Astrocyte of the cerebellum (primary cell): Measurements from ENCODE around the gene CETP.
A peak's percentile ranks its signal among the peaks of the same experiment; 100 is the strongest.

Source experiments
- DNase-seq: peaks from one replicate; pipeline ENCODE4 v3.0.0-alpha.2; 2011; ENCODE audit warnings: low read depth
- H3K4me3 ChIP-seq: 2 replicates; pipeline ENCODE4 v1.5.1; 2011; ENCODE audit warnings: mild to moderate bottlenecking, low read depth, low read length, moderate library complexity
- in situ Hi-C: cut with HindIII; loops from 2 replicates; pipeline ENCODE4 v1.10.0; 2017; ENCODE audit warnings: low sequenced_read_pairs
- TF ChIP-seq, protein P1 (sequence below): IDR thresholded peaks from 2 replicates; pipeline ENCODE4 v1.5.1; 2012; ENCODE audit warnings: low read length, low read depth, moderate library complexity, mild to moderate bottlenecking; ENCODE audit errors: missing control alignments

CETP gene

DNA sequence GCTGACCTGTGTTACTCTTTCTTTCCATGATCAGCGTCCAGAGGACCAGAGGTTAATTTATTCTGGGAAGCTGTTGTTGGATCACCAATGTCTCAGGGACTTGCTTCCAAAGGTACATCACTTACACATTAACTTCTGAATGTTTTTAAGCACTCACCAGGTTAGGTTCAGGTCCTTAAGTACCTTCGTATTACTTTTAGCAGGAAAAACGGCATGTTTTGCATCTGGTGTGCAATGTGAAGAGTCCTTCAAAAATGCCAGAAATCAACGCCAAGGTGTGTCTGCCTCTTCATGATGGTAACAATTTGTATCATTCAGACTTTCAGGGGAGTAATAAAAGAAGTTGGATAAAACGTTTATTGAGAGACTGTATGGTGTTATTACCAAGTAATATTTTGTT, 26.5 kb upstream of the CETP start:
- DNase-seq = no peak
- TF ChIP-seq, protein P1, sequence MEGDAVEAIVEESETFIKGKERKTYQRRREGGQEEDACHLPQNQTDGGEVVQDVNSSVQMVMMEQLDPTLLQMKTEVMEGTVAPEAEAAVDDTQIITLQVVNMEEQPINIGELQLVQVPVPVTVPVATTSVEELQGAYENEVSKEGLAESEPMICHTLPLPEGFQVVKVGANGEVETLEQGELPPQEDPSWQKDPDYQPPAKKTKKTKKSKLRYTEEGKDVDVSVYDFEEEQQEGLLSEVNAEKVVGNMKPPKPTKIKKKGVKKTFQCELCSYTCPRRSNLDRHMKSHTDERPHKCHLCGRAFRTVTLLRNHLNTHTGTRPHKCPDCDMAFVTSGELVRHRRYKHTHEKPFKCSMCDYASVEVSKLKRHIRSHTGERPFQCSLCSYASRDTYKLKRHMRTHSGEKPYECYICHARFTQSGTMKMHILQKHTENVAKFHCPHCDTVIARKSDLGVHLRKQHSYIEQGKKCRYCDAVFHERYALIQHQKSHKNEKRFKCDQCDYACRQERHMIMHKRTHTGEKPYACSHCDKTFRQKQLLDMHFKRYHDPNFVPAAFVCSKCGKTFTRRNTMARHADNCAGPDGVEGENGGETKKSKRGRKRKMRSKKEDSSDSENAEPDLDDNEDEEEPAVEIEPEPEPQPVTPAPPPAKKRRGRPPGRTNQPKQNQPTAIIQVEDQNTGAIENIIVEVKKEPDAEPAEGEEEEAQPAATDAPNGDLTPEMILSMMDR = no peak
- peak overlapping the region; percentile 99 for H3K4me3 ChIP-seq
- in situ Hi-C loops = no loop called here

DNA sequence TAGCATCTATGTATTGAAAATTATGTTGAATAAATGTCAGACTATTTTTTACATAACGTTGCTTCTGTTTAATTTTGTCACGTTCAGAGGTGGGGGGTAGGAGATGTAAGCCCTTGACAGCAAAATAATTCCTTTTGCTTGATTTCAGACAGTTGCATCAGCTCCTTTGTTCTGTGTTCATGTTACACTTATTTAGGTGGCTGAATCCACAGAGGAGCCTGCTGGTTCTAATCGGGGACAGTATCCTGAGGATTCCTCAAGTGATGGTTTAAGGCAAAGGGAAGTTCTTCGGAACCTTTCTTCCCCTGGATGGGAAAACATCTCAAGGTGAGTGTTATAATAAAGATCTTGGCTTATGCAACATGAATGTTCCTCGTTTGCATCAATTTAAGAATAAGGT, 25.3 kb upstream of the CETP start:
- TF ChIP-seq, protein P1 = no peak
- no peak for DNase-seq
- in situ Hi-C loops = no loop called here
- no peak overlapping the region for H3K4me3 ChIP-seq

DNA sequence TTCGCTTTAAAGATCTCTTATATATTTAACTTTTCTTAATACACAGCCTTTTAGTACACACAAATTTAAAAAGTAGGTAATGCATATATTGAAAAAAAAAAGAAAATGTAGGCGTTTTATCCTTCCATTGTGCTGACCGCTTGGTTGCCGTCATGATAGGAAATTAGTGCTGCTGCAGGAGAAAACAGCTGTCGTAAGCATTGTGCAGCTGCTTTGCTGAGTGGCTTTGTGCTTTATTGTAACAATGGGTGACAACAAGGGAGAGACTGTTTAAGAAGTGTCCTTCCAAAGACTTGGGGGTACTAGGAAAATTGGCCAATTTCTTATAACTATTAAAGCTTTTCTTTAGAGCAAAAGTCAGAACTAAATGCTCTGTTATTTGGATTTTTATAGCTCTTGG, 24.8 kb upstream of the CETP start:
- TF ChIP-seq, protein P1 = no peak
- in situ Hi-C loops = no loop called here
- no peak overlapping the region for H3K4me3 ChIP-seq
- no peak for DNase-seq

DNA sequence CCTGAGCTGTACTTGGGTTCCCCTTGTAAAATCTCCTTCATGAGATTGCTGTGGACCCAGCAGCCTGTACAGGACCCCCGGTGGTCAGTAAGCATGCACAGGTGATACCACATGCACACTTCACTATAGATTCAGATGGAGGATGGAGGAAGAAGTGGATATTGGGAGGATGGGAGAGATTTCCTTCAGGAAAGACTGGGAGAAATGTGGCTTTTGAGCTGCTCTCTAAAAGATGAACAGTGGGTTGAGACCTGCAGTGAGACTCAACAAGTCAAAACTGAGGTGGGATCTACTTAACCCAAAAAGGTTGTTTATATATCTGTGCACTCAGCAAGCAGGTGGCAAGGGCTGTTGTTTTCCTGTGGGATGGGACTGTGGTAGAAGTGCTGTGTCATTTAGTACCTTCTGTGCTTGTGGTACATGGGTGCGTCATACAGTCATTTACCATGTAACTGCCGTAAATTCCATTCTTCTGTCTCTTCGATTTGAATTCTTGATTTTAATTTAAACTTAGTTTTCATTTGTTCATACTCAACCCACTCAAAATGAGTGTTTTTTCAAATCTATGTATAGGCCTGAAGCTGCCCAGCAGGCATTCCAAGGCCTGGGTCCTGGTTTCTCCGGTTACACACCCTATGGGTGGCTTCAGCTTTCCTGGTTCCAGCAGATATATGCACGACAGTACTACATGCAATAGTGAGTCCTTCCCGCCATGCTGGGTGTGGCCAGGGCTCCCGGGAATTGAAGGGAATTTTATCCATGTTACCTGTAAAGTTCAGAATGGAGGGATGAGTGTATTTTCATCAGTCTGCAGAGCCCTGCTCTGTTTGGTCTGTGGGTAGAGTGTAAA, 22.9 kb upstream of the CETP start:
- no peak for DNase-seq
- in situ Hi-C loops = no loop called here
- TF ChIP-seq, protein P1 = no peak
- H3K4me3 ChIP-seq = no peak overlapping the region

DNA sequence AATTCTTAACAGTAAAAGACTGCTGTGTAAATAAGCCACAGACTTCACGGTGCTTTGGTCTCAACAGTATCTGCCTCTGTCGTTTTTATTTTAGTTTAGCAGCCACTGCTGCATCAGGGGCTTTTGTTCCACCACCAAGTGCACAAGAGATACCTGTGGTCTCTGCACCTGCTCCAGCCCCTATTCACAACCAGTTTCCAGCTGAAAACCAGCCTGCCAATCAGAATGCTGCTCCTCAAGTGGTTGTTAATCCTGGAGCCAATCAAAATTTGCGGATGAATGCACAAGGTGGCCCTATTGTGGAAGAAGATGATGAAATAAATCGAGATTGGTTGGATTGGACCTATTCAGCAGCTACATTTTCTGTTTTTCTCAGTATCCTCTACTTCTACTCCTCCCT, 21.9 kb upstream of the CETP start:
- in situ Hi-C loops = no loop called here

DNA sequence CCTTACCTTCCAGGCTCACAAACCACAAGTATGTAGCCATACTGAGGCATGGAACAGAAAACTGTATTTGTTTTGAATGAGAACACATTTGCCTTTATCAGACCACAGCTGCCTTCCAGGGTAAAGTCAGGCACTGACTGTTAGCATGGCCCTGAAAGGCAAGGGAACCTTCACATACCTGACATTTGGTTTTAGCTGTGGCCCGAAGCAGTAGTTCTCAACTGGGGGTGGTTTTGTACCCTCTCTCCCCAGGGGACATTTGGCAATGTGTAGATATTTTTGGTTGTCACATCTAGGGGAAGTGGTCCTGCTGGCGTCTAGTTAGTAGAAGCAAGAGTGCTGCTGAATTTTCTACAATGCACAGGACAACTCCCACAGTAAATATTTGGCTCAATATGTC, 20.7 kb upstream of the CETP start:
- DNase-seq = no peak
- no peak overlapping the region for H3K4me3 ChIP-seq
- in situ Hi-C loops = no loop called here
- TF ChIP-seq, protein P1 = no peak

More for the DNA sequence above, 21.9 kb upstream of the CETP start:
- DNase-seq = no peak
- H3K4me3 ChIP-seq = no peak overlapping the region
- TF ChIP-seq, protein P1 = no peak
